ENCODE data around the gene PER3. TPM values are rescaled to one million over a fixed set of nuclear protein-coding genes. Genes with fewer than 3 reads are reported as not detected.

The PER3 gene
- total RNA-seq, 1 experiment from 2014 or later, result 5.8 TPM

- H3K4me2 ChIP-seq (ENCODE audit: low read length), result no peak overlapping the region
- H3K4me1 ChIP-seq (ENCODE audit: control insufficient read depth in 1 of 2, insufficient read depth in 2 of 2, low read length in 2 of 2), result peaks cover 4 to 10% of the 10 kb centered on the region in 2 experiments; a peak in 3 of 4 replicates
- BruUV-seq (replicated peaks), result no TSS peak
- H3K27ac ChIP-seq (ENCODE audit: low read depth, low read length), result no peak overlapping the region
- H3K27me3 ChIP-seq (ENCODE audit: insufficient read depth, low read length), result no peaks in the 10 kb centered on the region
- CTCF ChIA-PET, result no interaction called here
- H3K36me3 ChIP-seq (ENCODE audit: control insufficient read depth in 1 of 2, insufficient read depth in 2 of 2, low read length in 2 of 2), result no peaks in the 10 kb centered on the region
- TF ChIP-seq POLR2AphosphoS5 (IDR thresholded peaks at IDR 0.05; ENCODE audit: low read depth, low read length) (no peak), YY1 (IDR thresholded peaks at IDR 0.05; ENCODE audit: extremely low read depth, insufficient replicate concordance, low read depth, low read length) (no peak), CTCF (IDR thresholded peaks at IDR 0.05 in 2 of 3, conservative IDR thresholded peaks at IDR 0.05 in 1 of 3; ENCODE audit: borderline replicate concordance in 1 of 3, insufficient read depth in 1 of 3, low read depth in 2 of 3, low read length in 2 of 3) (no peak), EZH2phosphoT487 (IDR thresholded peaks at IDR 0.05; ENCODE audit: borderline replicate concordance) (no peak), CBX3 (IDR thresholded peaks at IDR 0.05; ENCODE audit: low read depth) (no peak), EGR1 (IDR thresholded peaks at IDR 0.05; ENCODE audit: low read depth) (no peak), SRF (IDR thresholded peaks at IDR 0.05; ENCODE audit: low read depth) (no peak), ELF1 (IDR thresholded peaks at IDR 0.05; ENCODE audit: borderline replicate concordance, low read depth) (no peak)
- no peaks in the 10 kb centered on the region for H3K9me2 ChIP-seq (ENCODE audit: insufficient read depth)
- H3K9ac ChIP-seq (ENCODE audit: low read length), result no peak overlapping the region
- H2AFZ ChIP-seq (ENCODE audit: low read depth, low read length, poor library complexity, severe bottlenecking), result no peak overlapping the region
- H3K79me2 ChIP-seq (ENCODE audit: insufficient read depth, low read length), result peaks cover 9% of the 10 kb centered on the region
- DNase-seq (ENCODE audit: low read depth, low spot score) (no peak), ATAC-seq (no peak)
- RAD21 ChIA-PET (ENCODE audit: low non-redundant PET in 1 of 2, low total read pairs in 2 of 2, uncharacterized antibody in 2 of 2, unreplicated experiment in 2 of 2), result no interaction called here
- H4K20me1 ChIP-seq (ENCODE audit: insufficient read depth), result no peaks in the 10 kb centered on the region
- intact Hi-C loops (cut with micrococcal nuclease), result no loop called here
- POLR2A ChIA-PET, result no interaction called here
- H3K9me3 ChIP-seq (ENCODE audit: control insufficient read depth in 1 of 2, insufficient read depth in 1 of 2, low read depth in 1 of 2, low read length in 2 of 2), result no peaks in the 10 kb centered on the region
- H3K4me3 ChIP-seq (replicated peaks in 1 of 2; ENCODE audit: low read depth in 1 of 2, low read length in 2 of 2), result no peak overlapping the region
These were observed 16.9 kb upstream of the PER3 start for GRCh38 chr1:7767176-7767575.

GRCh38 chr1:7768583-7768982, 15.5 kb upstream of the PER3 start:
- no peaks in the 10 kb centered on the region for H3K9me3 ChIP-seq (ENCODE audit: control insufficient read depth in 1 of 2, insufficient read depth in 1 of 2, low read depth in 1 of 2, low read length in 2 of 2)
- no peaks in the 10 kb centered on the region for H3K9me2 ChIP-seq (ENCODE audit: insufficient read depth)
- ATAC-seq (no peak), DNase-seq (ENCODE audit: low read depth, low spot score) (no peak)
- H3K27me3 ChIP-seq (ENCODE audit: insufficient read depth, low read length), result no peaks in the 10 kb centered on the region
- H3K4me2 ChIP-seq (ENCODE audit: low read length), result no peak overlapping the region
- peaks cover 4 to 12% of the 10 kb centered on the region in 2 experiments; a peak in 3 of 4 replicates for H3K4me1 ChIP-seq (ENCODE audit: control insufficient read depth in 1 of 2, insufficient read depth in 2 of 2, low read length in 2 of 2)
- TF ChIP-seq YY1 (IDR thresholded peaks at IDR 0.05; ENCODE audit: extremely low read depth, insufficient replicate concordance, low read depth, low read length), result no peak
- no peak for TF ChIP-seq MAX (IDR thresholded peaks at IDR 0.05)
- TF ChIP-seq TCF7L2 (IDR thresholded peaks at IDR 0.05; ENCODE audit: borderline replicate concordance, extremely low read depth, insufficient read depth, insufficient read length), result no peak
- TF ChIP-seq SP1 (IDR thresholded peaks at IDR 0.05; ENCODE audit: low read depth), result no peak
- no peak for TF ChIP-seq SIN3A (IDR thresholded peaks at IDR 0.05; ENCODE audit: low read depth)
- no peak for TF ChIP-seq ELF1 (IDR thresholded peaks at IDR 0.05; ENCODE audit: borderline replicate concordance, low read depth)
- TF ChIP-seq POLR2A (IDR thresholded peaks at IDR 0.05; ENCODE audit: borderline replicate concordance, extremely low read depth, insufficient read depth, insufficient read length), result no peak
- no peak for TF ChIP-seq CBX3 (IDR thresholded peaks at IDR 0.05; ENCODE audit: low read depth)
- TF ChIP-seq POLR2AphosphoS5 (IDR thresholded peaks at IDR 0.05; ENCODE audit: low read depth, low read length), result no peak
- TF ChIP-seq SRF (IDR thresholded peaks at IDR 0.05; ENCODE audit: low read depth), result no peak
- TF ChIP-seq CTCF (IDR thresholded peaks at IDR 0.05 in 2 of 3, conservative IDR thresholded peaks at IDR 0.05 in 1 of 3; ENCODE audit: borderline replicate concordance in 1 of 3, insufficient read depth in 1 of 3, low read depth in 2 of 3, low read length in 2 of 3), result no peak
- no peak for TF ChIP-seq ZFX (IDR thresholded peaks at IDR 0.05)
- H2AFZ ChIP-seq (ENCODE audit: low read depth, low read length, poor library complexity, severe bottlenecking), result no peak overlapping the region
- no peak overlapping the region for H3K27ac ChIP-seq (ENCODE audit: low read depth, low read length)
- peaks cover 23% of the 10 kb centered on the region for H3K79me2 ChIP-seq (ENCODE audit: insufficient read depth, low read length)
- H3K4me3 ChIP-seq (replicated peaks in 1 of 2; ENCODE audit: low read depth in 1 of 2, low read length in 2 of 2), result no peak overlapping the region
- H3K9ac ChIP-seq (ENCODE audit: low read length), result no peak overlapping the region
- ChIA-PET POLR2A (interaction anchor here (0.6 kb wide), 1 partner anchor 15 kb away, joined by 3 read pairs; the partner anchor contains the start of gene PER3), CTCF (interaction anchor here (1.3 kb wide), 1 partner anchor 13 kb away, joined by 4 read pairs; no protein-coding TSS in a partner anchor), RAD21 (ENCODE audit: low non-redundant PET in 1 of 2, low total read pairs in 2 of 2, uncharacterized antibody in 2 of 2, unreplicated experiment in 2 of 2) (no interaction called here)
- BruUV-seq (replicated peaks), result no TSS peak
- peaks cover 0 to 4% of the 10 kb centered on the region in 2 experiments; a peak in 1 of 4 replicates for H3K36me3 ChIP-seq (ENCODE audit: control insufficient read depth in 1 of 2, insufficient read depth in 2 of 2, low read length in 2 of 2)
- intact Hi-C loops (cut with micrococcal nuclease), result no loop called here
- no peaks in the 10 kb centered on the region for H4K20me1 ChIP-seq (ENCODE audit: insufficient read depth)

All from HCT116 (cell line).